Pericardium fibroblast (primary cell): Measurements from ENCODE around the gene STOM. TPM values are rescaled to one million over a fixed set of nuclear protein-coding genes. Genes with fewer than 3 reads are reported as not detected.

Experiments used
- total RNA-seq: library from RNA; depleted of rRNA; stranded (reverse); fragments of >200 nt; gene quantifications from 2 replicates; pipeline ENCODE4 v1.2.3, GENCODE V29; 2015

STOM gene, protein sequence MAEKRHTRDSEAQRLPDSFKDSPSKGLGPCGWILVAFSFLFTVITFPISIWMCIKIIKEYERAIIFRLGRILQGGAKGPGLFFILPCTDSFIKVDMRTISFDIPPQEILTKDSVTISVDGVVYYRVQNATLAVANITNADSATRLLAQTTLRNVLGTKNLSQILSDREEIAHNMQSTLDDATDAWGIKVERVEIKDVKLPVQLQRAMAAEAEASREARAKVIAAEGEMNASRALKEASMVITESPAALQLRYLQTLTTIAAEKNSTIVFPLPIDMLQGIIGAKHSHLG
- total RNA-seq: 73.4 and 129 TPM in 2 replicates

DNA sequence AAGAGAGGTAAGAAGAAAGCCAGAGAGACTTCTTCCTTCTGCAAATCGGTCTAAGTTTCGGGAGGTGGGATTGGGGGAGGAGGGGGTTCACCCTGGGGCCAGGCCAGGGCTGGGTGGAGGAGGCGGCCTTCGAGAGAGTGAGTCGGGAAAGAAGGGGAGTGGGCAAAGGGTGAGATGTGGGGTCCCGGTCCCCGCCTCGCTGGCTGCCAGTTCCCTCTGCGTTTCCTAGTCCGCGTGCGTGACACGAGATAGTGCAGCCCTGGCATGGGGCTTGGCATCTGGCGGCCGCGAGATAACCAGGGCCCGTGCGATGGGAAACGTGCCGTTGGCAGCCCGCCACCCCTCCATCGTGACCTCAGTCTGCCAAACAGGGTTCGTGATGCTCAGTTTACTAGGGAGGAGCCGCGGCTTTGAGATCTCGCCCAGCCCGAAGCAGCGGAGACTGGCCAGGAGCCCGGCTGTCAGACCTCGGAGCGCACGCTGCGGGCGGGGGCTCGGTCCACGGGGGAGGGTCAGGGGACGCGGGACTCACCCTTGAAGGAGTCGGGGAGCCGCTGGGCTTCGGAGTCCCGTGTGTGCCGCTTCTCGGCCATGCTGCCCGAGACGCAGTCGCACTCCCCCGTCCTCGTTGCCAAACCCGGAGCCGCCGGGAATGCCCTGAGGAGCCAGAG, at the start of gene STOM:
Gene STOM, minus strand, starts transcription at position 656 of the 671 bp plus-strand sequence. Its CDS starts 63 bp downstream, at position 593.

Other genes with a start within 250 kb of the STOM start
- 15.9 and 18.4 TPM in 2 replicates for gene RAB14, start 168.4 kb downstream of the STOM start, total RNA-seq
- 335 and 504 TPM in 2 replicates for gene GSN, start 102.1 kb downstream of the STOM start, total RNA-seq
- 0.09 and 0.82 TPM in 2 replicates for gene GGTA1, start 129.6 kb upstream of the STOM start, total RNA-seq